Keratinocyte (primary cell): ENCODE measurements around the gene TADA2B. TPM values are rescaled to one million over a fixed set of nuclear protein-coding genes. Genes with fewer than 3 reads are reported as not detected.

Experiments used
- DNase-seq: peaks from one replicate; pipeline ENCODE4 v3.0.0-alpha.2; 2011; ENCODE audit warnings: low read depth, missing footprints, low spot score
- FAIRE-seq: peaks from 2 replicates; lab custom pipeline; 2011; peaks lifted over from hg19 to GRCh38; lab: Jason Lieb, UNC
- H2AFZ ChIP-seq: 2 replicates; pipeline ENCODE4 v1.6.0; 2012; ENCODE audit warnings: low read length, control low read depth, inconsistent platforms; ENCODE audit not compliant: control insufficient read depth
- H3K27ac ChIP-seq: 2 replicates; pipeline ENCODE4 v1.5.1; 2011; ENCODE audit warnings: low read length; ENCODE audit not compliant: control insufficient read depth, insufficient read depth
- H3K27me3 ChIP-seq: 3 replicates; pipeline ENCODE4 v1.6.0; 2011; ENCODE audit warnings: low read length; ENCODE audit not compliant: control insufficient read depth, insufficient read depth; ENCODE audit errors: extremely low read depth
- H3K36me3 ChIP-seq, 2 experiments: 2 replicates in 1 of 2; 3 replicates in 1 of 2; pipeline ENCODE4 v1.5.1; 2011; ENCODE audit warnings: low read length in 2 of 2, mild to moderate bottlenecking in 1 of 2; ENCODE audit not compliant: control insufficient read depth in 2 of 2, insufficient read depth in 2 of 2; ENCODE audit errors: extremely low read depth in 1 of 2
- H3K4me1 ChIP-seq: 3 replicates; pipeline ENCODE4 v1.5.1; 2011; ENCODE audit warnings: low read length; ENCODE audit not compliant: control insufficient read depth, insufficient read depth; ENCODE audit errors: extremely low read depth
- H3K4me2 ChIP-seq: 3 replicates; pipeline ENCODE4 v1.6.0; 2011; ENCODE audit warnings: low read depth, low read length; ENCODE audit not compliant: control insufficient read depth, insufficient read depth; ENCODE audit errors: extremely low read depth
- H3K4me3 ChIP-seq, 3 experiments: fragments of 200-600 bp in 1 of 3; sonication (generic) in 1 of 3; 2 replicates in 2 of 3; 3 replicates in 1 of 3; pipeline ENCODE4 v1.5.1; 2011 to 2016; ENCODE audit warnings: low read length in 3 of 3, mild to moderate bottlenecking in 3 of 3, control low read depth in 2 of 3, inconsistent platforms in 1 of 3, low read depth in 1 of 3, mixed read lengths in 1 of 3, mixed run types in 1 of 3, moderate library complexity in 1 of 3; ENCODE audit not compliant: control insufficient read depth in 2 of 3, insufficient read depth in 2 of 3; ENCODE audit errors: extremely low read depth in 1 of 3
- H3K79me2 ChIP-seq: 2 replicates; pipeline ENCODE4 v1.6.0; 2012; ENCODE audit warnings: low read length; ENCODE audit not compliant: control insufficient read depth, insufficient read depth
- H3K9ac ChIP-seq: 3 replicates; pipeline ENCODE4 v1.6.0; 2011; ENCODE audit warnings: low read length; ENCODE audit not compliant: control insufficient read depth, insufficient read depth; ENCODE audit errors: extremely low read depth
- H3K9me1 ChIP-seq: 3 replicates; pipeline ENCODE4 v1.6.0; 2011; ENCODE audit warnings: low read length; ENCODE audit not compliant: control insufficient read depth, insufficient read depth; ENCODE audit errors: extremely low read depth
- H3K9me3 ChIP-seq: 2 replicates; pipeline ENCODE4 v1.5.1; 2012; ENCODE audit warnings: low read depth, low read length; ENCODE audit not compliant: control insufficient read depth
- H4K20me1 ChIP-seq: 3 replicates; pipeline ENCODE4 v1.6.0; 2011; ENCODE audit warnings: low read length; ENCODE audit not compliant: control insufficient read depth, insufficient read depth; ENCODE audit errors: extremely low read depth
- EZH2 ChIP-seq: IDR thresholded peaks from one replicate; pipeline ENCODE4 v1.6.1; 2012; ENCODE audit warnings: inconsistent platforms, mild to moderate bottlenecking, low read length, moderate library complexity
- dilution Hi-C: fragments of 300-500 bp; cut with MboI; formaldehyde crosslinking; loops from one replicate; pipeline ENCODE4 v1.7.0; 2020; ENCODE audit warnings: low sequenced_read_pairs; ENCODE audit not compliant: extremely low pct_ligation_motif_present
- polyA minus RNA-seq, 3 experiments: library from RNA; depleted of rRNA, polyadenylated mRNA; stranded (reverse); fragments of >200 nt; gene quantifications; 1 replicate in 1 of 3; 2 replicates in 1 of 3; 3 replicates in 1 of 3; pipeline ENCODE4 v1.2.3, GENCODE V29; 2011
- polyA plus RNA-seq, 5 experiments: library from polyadenylated mRNA; depleted of rRNA in 3 of 5; stranded (reverse) in 3 of 5; stranded (forward) in 1 of 5; unstranded in 1 of 5; fragments of >200 nt; gene quantifications; 1 replicate in 1 of 5; 2 replicates in 3 of 5; 3 replicates in 1 of 5; pipeline versions ENCODE4 v1.2.1 to v1.2.3, GENCODE V29; 2011 to 2012; ENCODE audit warnings: missing spikeins in 2 of 5, low read depth in 1 of 5, low replicate concordance in 1 of 5
- TF ChIP-seq, protein P1 (sequence below), 3 experiments: IDR thresholded peaks in 1 of 3; conservative IDR thresholded peaks in 1 of 3; optimal IDR thresholded peaks in 1 of 3; 2 replicates in 2 of 3; 3 replicates in 1 of 3; pipeline versions ENCODE3 to v1.5.1; 2011; ENCODE audit warnings: low read length in 3 of 3, mild to moderate bottlenecking in 3 of 3, moderate library complexity in 2 of 3, control low read depth in 1 of 3, inconsistent platforms in 1 of 3; ENCODE audit not compliant: insufficient read depth in 2 of 3; ENCODE audit errors: extremely low read depth in 1 of 3

The TADA2B gene, protein sequence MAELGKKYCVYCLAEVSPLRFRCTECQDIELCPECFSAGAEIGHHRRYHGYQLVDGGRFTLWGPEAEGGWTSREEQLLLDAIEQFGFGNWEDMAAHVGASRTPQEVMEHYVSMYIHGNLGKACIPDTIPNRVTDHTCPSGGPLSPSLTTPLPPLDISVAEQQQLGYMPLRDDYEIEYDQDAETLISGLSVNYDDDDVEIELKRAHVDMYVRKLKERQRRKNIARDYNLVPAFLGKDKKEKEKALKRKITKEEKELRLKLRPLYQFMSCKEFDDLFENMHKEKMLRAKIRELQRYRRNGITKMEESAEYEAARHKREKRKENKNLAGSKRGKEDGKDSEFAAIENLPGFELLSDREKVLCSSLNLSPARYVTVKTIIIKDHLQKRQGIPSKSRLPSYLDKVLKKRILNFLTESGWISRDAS
- polyA plus RNA-seq (4.6 to 7.2 TPM (median 5.3 TPM) in 3 replicates), polyA minus RNA-seq (4.4 to 7.2 TPM (median 5.2 TPM) in 3 replicates)
- 10.6 TPM for polyA plus RNA-seq (2011; ENCODE audit: low read depth)
- polyA plus RNA-seq (2011; cell fraction: cytosol; rRNA removed) = 5.5 and 7.2 TPM in 2 replicates
- polyA plus RNA-seq (2011; cell fraction: nucleus; rRNA removed) = 7.2 and 7.8 TPM in 2 replicates
- polyA plus RNA-seq (2012; ENCODE audit: low replicate concordance) = 10.8 and 12.4 TPM in 2 replicates
- polyA minus RNA-seq (2011; cell fraction: cytosol; rRNA and poly(A)+ RNA removed) = 6.7 TPM
- 4.6 and 6.1 TPM in 2 replicates for polyA minus RNA-seq (2011; cell fraction: nucleus; rRNA and poly(A)+ RNA removed)

DNA sequence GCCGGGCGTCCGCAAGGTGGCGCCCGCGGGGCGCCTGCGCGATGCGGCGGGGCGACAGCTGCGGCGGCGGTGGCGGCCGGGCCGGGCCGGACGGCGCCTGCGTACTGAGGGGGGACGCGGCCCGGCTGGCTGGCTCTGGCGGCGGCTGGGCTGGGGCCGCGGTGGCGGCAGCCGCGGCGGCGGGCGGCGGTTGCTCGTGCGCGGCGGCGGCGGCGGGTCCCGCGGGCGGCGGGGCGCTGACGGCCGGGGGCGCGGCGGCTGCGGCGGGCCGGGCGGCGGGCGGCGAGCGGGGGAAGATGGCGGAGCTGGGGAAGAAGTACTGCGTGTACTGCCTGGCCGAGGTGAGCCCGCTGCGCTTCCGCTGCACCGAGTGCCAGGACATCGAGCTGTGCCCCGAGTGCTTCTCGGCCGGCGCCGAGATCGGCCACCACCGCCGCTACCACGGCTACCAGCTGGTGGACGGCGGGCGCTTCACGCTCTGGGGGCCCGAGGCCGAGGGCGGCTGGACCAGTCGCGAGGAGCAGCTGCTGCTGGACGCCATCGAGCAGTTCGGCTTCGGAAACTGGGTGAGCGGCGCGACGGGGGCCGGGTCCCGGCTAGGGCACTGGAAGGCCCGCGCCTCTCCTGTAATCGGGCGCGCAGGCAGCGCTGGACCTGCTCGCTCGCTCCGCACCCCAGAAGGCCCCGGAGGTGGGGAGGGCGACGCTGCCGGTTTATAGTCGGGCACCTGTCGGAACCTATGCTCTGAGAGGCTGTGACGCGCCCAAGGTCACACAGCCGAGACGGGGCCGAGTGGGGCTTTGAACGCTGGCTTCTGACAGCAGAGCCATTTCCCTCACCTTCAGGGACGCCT is at the start of gene TADA2B:
TADA2B (plus strand) TSS at position 89 of the 853 bp plus-strand sequence; CDS start at position 297, 208 bp downstream.
- Histone ChIP-seq H4K20me1 (peaks cover 7% of the 10 kb centered on the region), H2AFZ (peak within 1 kb of the TSS; percentile 93), H3K9me1 (no peaks in the 10 kb centered on the region), H3K27ac (peak within 1 kb of the TSS; percentile 75), H3K4me1 (peaks cover 13% of the 10 kb centered on the region), H3K9me3 (no peaks in the 10 kb centered on the region), H3K27me3 (no peaks in the 10 kb centered on the region), H3K36me3 (peaks cover 0 to 13% of the 10 kb centered on the region in 2 experiments), H3K4me3 (peak within 1 kb of the TSS; percentile 83 to 99 (median 84)), H3K79me2 (peaks cover 48% of the 10 kb centered on the region), H3K9ac (peak within 1 kb of the TSS; percentile 87), H3K4me2 (peak within 1 kb of the TSS; percentile 83)
- no peak for TF ChIP-seq EZH2
- dilution Hi-C loops = no loop called here
- DNase-seq = no peak
- no peak for FAIRE-seq

DNA sequence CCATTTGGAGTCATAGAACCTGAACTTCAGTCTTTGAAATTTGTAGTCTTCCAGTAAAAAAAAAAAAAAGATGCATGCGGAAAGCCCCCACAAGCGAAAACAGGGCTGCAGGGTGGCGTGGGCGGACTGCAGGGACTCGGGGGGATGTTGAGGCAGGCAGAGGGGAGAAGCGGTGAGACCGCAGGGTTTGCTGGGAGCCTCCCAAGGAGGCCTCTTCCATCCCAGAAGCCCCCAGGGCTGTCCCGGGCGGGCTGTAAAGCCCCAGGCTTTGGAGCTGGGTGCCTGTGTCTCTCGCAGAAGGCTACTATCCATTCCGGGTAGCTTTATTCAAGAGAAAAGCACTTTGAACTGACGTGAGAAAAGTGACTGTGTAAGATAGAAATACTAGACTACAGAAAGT is 46.7 kb upstream of the TADA2B start:
- H3K4me2 ChIP-seq = no peak overlapping the region
- dilution Hi-C loops = no loop called here
- peaks cover 23 to 50% of the 10 kb centered on the region in 2 experiments for H3K36me3 ChIP-seq

More for the DNA sequence above, 46.7 kb upstream of the TADA2B start:
- DNase-seq (no peak), FAIRE-seq (no peak)
- no peak overlapping the region for H3K4me3 ChIP-seq
- peaks cover 6% of the 10 kb centered on the region for H4K20me1 ChIP-seq
- H2AFZ ChIP-seq = no peak overlapping the region
- no peaks in the 10 kb centered on the region for H3K9me3 ChIP-seq
- no peaks in the 10 kb centered on the region for H3K27me3 ChIP-seq
- peaks cover 4% of the 10 kb centered on the region for H3K9me1 ChIP-seq
- no peak overlapping the region for H3K27ac ChIP-seq
- H3K79me2 ChIP-seq = peaks cover 13% of the 10 kb centered on the region
- no peak overlapping the region for H3K9ac ChIP-seq
- TF ChIP-seq, protein P1, sequence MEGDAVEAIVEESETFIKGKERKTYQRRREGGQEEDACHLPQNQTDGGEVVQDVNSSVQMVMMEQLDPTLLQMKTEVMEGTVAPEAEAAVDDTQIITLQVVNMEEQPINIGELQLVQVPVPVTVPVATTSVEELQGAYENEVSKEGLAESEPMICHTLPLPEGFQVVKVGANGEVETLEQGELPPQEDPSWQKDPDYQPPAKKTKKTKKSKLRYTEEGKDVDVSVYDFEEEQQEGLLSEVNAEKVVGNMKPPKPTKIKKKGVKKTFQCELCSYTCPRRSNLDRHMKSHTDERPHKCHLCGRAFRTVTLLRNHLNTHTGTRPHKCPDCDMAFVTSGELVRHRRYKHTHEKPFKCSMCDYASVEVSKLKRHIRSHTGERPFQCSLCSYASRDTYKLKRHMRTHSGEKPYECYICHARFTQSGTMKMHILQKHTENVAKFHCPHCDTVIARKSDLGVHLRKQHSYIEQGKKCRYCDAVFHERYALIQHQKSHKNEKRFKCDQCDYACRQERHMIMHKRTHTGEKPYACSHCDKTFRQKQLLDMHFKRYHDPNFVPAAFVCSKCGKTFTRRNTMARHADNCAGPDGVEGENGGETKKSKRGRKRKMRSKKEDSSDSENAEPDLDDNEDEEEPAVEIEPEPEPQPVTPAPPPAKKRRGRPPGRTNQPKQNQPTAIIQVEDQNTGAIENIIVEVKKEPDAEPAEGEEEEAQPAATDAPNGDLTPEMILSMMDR (optimal IDR thresholded peaks at IDR 0.05 in 1 of 3, IDR thresholded peaks at IDR 0.05 in 1 of 3, conservative IDR thresholded peaks at IDR 0.05 in 1 of 3; ENCODE audit: extremely low read depth in 1 of 3, insufficient read depth in 2 of 3, low read length in 3 of 3) = no peak
- TF ChIP-seq EZH2 = no peak
- H3K4me1 ChIP-seq = peaks cover 42% of the 10 kb centered on the region
